Measurements from ENCODE around the gene STRADB. TPM values are rescaled to one million over a fixed set of nuclear protein-coding genes. Genes with fewer than 3 reads are reported as not detected.

The STRADB gene, protein sequence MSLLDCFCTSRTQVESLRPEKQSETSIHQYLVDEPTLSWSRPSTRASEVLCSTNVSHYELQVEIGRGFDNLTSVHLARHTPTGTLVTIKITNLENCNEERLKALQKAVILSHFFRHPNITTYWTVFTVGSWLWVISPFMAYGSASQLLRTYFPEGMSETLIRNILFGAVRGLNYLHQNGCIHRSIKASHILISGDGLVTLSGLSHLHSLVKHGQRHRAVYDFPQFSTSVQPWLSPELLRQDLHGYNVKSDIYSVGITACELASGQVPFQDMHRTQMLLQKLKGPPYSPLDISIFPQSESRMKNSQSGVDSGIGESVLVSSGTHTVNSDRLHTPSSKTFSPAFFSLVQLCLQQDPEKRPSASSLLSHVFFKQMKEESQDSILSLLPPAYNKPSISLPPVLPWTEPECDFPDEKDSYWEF
- total RNA-seq (2021) (24.0 and 32.1 TPM in 2 replicates), Bru-seq, nascent RNA (percentile 62 among the genes with signal in this experiment), BruChase-seq, experiment 1, labeled RNA remaining after a 2-hour chase (percentile 68 among the genes with signal in this experiment), BruChase-seq, experiment 2, labeled RNA remaining after a 6-hour chase (percentile 67 among the genes with signal in this experiment)
- long read RNA-seq, transcript STRADB-201 (12 exons, 2,293 nt): major isoform, 30 of 45 reads
- long read RNA-seq, partial matches to known transcripts: 4 of 45 reads
- long read RNA-seq, other reads (novel, unspliced or antisense): 11 of 45 reads

DNA sequence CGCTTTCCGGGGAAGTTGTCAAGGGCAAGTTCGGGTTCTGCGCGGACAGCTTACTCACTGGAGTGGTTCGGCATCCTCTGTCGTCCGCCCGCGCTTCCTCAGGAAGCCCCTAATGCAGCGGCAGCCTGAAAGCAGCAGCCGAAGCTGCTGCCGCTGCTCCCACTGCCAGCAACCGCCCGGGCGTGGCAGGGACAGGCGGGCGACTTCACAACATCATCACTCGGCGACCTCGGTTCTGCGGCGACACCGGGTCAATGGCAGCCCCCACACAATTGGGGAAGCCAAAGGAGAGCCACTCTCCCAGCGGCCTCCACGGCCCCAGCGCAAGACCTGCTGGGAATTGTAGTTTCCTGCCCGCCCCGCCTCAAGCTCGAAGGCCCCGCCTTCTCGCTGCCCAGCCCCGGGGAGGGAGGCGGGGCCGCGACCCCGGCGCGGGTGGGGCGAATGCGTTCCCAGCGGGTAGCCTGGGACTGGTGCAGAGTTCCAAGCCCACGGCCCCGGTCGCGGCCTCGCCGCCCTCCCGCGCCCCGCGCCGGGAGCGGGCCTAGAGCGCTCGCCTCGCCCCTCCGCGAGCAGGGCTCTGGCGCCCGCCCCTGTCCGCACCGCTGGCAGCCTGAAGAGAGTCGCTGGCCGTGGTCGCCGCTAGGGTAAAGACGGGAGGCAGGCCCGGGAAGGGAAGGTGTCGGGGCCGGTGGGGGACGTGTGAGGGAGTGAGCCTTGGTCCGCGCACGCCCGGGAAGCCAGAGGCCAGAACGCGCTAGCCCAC lies at the start of gene STRADB, which contains the start of gene TRAK2:
TSS of gene STRADB (plus strand) at position 449 of the 766 bp plus-strand sequence. CDS start 3,101 bp downstream, outside the sequence.
TSS of gene TRAK2 (minus strand) at position 167 of the 766 bp plus-strand sequence. CDS start 30,951 bp downstream, outside the sequence.
- 0 out of 2 replicates have a peak, but pooled peaks cover 5% of the 10 kb centered on the region for H3K36me3 ChIP-seq (ENCODE audit: low read depth)
- no peak within 1 kb of the TSS; the same call in 1 of the 2 replicates for H3K27ac ChIP-seq
- no peaks in the 10 kb centered on the region for H4K20me1 ChIP-seq (ENCODE audit: insufficient read depth)
- no TSS peak for BruUV-seq (replicated peaks)
- CTCF ChIA-PET: interaction anchor here (0.6 kb wide), 2 partner anchors 14 to 44 kb away, joined by 5 to 10 read pairs; no protein-coding TSS in a partner anchor
- H2AFZ ChIP-seq: peak within 1 kb of the TSS; percentile 100
- TF ChIP-seq, protein P1, sequence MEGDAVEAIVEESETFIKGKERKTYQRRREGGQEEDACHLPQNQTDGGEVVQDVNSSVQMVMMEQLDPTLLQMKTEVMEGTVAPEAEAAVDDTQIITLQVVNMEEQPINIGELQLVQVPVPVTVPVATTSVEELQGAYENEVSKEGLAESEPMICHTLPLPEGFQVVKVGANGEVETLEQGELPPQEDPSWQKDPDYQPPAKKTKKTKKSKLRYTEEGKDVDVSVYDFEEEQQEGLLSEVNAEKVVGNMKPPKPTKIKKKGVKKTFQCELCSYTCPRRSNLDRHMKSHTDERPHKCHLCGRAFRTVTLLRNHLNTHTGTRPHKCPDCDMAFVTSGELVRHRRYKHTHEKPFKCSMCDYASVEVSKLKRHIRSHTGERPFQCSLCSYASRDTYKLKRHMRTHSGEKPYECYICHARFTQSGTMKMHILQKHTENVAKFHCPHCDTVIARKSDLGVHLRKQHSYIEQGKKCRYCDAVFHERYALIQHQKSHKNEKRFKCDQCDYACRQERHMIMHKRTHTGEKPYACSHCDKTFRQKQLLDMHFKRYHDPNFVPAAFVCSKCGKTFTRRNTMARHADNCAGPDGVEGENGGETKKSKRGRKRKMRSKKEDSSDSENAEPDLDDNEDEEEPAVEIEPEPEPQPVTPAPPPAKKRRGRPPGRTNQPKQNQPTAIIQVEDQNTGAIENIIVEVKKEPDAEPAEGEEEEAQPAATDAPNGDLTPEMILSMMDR (conservative IDR thresholded peaks at IDR 0.05): no peak
- no peak for TF ChIP-seq EZH2 (IDR thresholded peaks at IDR 0.05; ENCODE audit: low read depth)
- POLR2A ChIA-PET (ENCODE audit: unreplicated experiment): interaction anchor here (0.5 to 0.7 kb wide), 8 partner anchors 13 to 1705 kb away, joined by 3 to 26 read pairs (median 9); partner anchors contain the start of gene SUMO1
- no peaks in the 10 kb centered on the region for H3K27me3 ChIP-seq (ENCODE audit: insufficient read depth, low read depth)
- peak within 1 kb of the TSS; percentile 99 for H3K4me3 ChIP-seq
- intact Hi-C loops (cut with micrococcal nuclease; ENCODE audit: unreplicated experiment): loop anchor here (5.0 to 10.0 kb wide), 3 partner anchors 49 to 214 kb away; partner anchors contain the start of gene TMEM237
- peaks cover 37% of the 10 kb centered on the region for H3K79me2 ChIP-seq (ENCODE audit: low read depth)
- peak within 1 kb of the TSS; percentile 89 for H3K4me2 ChIP-seq
- peaks cover 34% of the 10 kb centered on the region for H3K4me1 ChIP-seq (replicated peaks; ENCODE audit: insufficient read depth)
- DNase-seq: peak; percentile 86 to 95
- H3K9me2 ChIP-seq (ENCODE audit: insufficient read depth): no peaks in the 10 kb centered on the region
- H3K9me3 ChIP-seq (ENCODE audit: insufficient read depth, low read depth): no peaks in the 10 kb centered on the region
- peaks cover 8% of the 10 kb centered on the region; the same call in 1 of the 2 replicates for H3F3A ChIP-seq (ENCODE audit: insufficient read depth, low read depth)

DNA sequence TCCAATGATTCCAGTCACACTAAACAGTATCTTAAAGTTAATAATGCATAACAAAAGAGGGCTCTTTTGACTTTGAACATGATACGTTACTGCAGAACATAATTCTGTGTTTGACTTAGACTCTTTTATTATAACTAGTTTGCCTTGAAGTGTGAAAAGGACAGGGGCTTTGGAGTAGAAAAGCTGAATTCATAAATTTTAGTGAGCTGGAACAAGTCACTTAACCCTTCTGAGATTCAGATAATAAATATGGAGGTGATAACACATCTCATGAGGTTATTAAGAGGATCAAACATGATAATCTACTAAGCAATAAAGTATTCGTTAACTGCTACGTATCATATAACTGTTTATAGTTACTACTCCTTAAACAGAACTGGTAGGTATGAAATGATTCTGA lies 49.7 kb upstream of the STRADB start:
- no peaks in the 10 kb centered on the region for H3K9me3 ChIP-seq (ENCODE audit: insufficient read depth, low read depth)
- H3K4me1 ChIP-seq (replicated peaks; ENCODE audit: insufficient read depth): peaks cover 28% of the 10 kb centered on the region
- no peak overlapping the region for H3K27ac ChIP-seq
- H3K4me3 ChIP-seq: no peak overlapping the region
- ChIA-PET CTCF (no interaction called here), POLR2A (ENCODE audit: unreplicated experiment) (no interaction called here)
- H3K79me2 ChIP-seq (ENCODE audit: low read depth): 0 out of 2 replicates have a peak, but pooled peaks cover 11% of the 10 kb centered on the region
- no peak for DNase-seq
- peaks cover 16% of the 10 kb centered on the region for H3K36me3 ChIP-seq (ENCODE audit: low read depth)
- no peaks in the 10 kb centered on the region for H4K20me1 ChIP-seq (ENCODE audit: insufficient read depth)
- peaks cover 9% of the 10 kb centered on the region; the same call in 1 of the 2 replicates for H3F3A ChIP-seq (ENCODE audit: insufficient read depth, low read depth)
- H3K4me2 ChIP-seq: no peak overlapping the region
- no peak overlapping the region for H2AFZ ChIP-seq
- no peaks in the 10 kb centered on the region for H3K9me2 ChIP-seq (ENCODE audit: insufficient read depth)
- TF ChIP-seq EZH2 (IDR thresholded peaks at IDR 0.05; ENCODE audit: low read depth): no peak
- TF ChIP-seq, protein P1 (conservative IDR thresholded peaks at IDR 0.05): no peak
- no TSS peak for BruUV-seq (replicated peaks)
- intact Hi-C loops (cut with micrococcal nuclease; ENCODE audit: unreplicated experiment): loop anchor here (5.0 kb wide), 1 partner anchor 50 kb away; the partner anchor contains the start of genes STRADB and TRAK2
- H3K27me3 ChIP-seq (ENCODE audit: insufficient read depth, low read depth): no peaks in the 10 kb centered on the region
